Retinal pigment epithelial cell (primary cell): ENCODE measurements around the gene ANXA9.

Experiments used
- DNase-seq: peaks from one replicate; pipeline ENCODE4 v3.0.0-alpha.2; 2010; ENCODE audit warnings: low read depth
- H3K4me3 ChIP-seq: 2 replicates; pipeline ENCODE4 v1.5.1; 2011; ENCODE audit warnings: mild to moderate bottlenecking, low read length, control low read depth, moderate library complexity
- TF ChIP-seq, protein P1 (sequence below): conservative IDR thresholded peaks from 2 replicates; pipeline ENCODE4 v1.5.1; 2011; ENCODE audit warnings: low read depth, low read length, control low read depth, inconsistent platforms

Gene ANXA9

GRCh38 chr1:150963321-150964163 lies 18.6 kb upstream of the ANXA9 start:
- no peak overlapping the region for H3K4me3 ChIP-seq
- TF ChIP-seq, protein P1, sequence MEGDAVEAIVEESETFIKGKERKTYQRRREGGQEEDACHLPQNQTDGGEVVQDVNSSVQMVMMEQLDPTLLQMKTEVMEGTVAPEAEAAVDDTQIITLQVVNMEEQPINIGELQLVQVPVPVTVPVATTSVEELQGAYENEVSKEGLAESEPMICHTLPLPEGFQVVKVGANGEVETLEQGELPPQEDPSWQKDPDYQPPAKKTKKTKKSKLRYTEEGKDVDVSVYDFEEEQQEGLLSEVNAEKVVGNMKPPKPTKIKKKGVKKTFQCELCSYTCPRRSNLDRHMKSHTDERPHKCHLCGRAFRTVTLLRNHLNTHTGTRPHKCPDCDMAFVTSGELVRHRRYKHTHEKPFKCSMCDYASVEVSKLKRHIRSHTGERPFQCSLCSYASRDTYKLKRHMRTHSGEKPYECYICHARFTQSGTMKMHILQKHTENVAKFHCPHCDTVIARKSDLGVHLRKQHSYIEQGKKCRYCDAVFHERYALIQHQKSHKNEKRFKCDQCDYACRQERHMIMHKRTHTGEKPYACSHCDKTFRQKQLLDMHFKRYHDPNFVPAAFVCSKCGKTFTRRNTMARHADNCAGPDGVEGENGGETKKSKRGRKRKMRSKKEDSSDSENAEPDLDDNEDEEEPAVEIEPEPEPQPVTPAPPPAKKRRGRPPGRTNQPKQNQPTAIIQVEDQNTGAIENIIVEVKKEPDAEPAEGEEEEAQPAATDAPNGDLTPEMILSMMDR, result no peak

GRCh38 chr1:150964164-150964489 lies 18.0 kb upstream of the ANXA9 start:
- DNase-seq, result no peak
- TF ChIP-seq, protein P1, result no peak
- H3K4me3 ChIP-seq, result no peak overlapping the region

More at GRCh38 chr1:150963321-150964163, 18.6 kb upstream of the ANXA9 start:
- DNase-seq, result no peak

GRCh38 chr1:150965605-150966004 lies 16.5 kb upstream of the ANXA9 start:
- H3K4me3 ChIP-seq, result no peak overlapping the region
- DNase-seq, result no peak
- TF ChIP-seq, protein P1, result no peak

DNA sequence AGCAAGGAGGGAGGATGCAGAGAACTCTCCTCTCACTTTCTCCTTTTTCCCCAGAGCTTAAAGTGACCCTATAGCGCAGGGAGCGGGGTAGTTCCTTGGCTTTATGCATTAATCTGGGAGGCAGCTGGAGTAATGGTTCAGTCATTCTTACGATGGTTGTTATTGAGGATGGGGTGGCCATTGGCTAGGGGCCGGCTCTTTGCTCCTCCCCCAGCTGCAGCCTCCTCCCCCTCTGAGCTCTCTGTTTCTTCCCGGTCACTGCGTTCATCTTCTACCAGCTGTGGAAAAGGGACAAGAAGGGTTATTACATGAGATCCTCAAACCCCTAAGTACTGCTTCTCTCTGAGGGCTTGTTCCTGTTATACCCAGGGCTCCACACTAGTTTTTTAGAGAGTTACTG lies 16.1 kb upstream of the ANXA9 start:
- DNase-seq, result no peak
- H3K4me3 ChIP-seq, result no peak overlapping the region
- TF ChIP-seq, protein P1, result no peak

- DNase-seq, result no peak
- TF ChIP-seq, protein P1, result no peak
- H3K4me3 ChIP-seq, result no peak overlapping the region
These were observed 14.2 kb upstream of the ANXA9 start for GRCh38 chr1:150967936-150968335.

DNA sequence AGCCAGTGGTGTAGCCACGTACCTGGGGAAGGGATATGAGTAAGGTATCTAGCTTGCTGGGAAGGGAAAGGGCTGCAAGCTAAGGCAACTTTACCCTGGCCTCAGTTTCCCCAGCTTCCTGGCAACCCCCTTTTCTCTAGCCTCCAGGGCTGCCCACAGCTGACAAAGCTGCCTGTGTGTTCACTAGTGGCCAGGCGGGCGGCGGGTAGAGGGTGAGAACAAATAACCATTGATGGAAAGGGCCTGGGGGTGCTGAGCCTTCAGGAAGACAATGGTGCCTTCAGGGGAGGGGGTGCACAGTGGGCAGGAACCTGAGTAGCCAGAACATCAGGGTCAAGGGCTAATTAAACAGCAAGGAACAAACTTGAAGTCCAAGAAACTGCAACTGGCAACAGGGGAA lies 13.6 kb upstream of the ANXA9 start:
- TF ChIP-seq, protein P1, result no peak
- no peak overlapping the region for H3K4me3 ChIP-seq
- no peak for DNase-seq

- DNase-seq, result no peak
- TF ChIP-seq, protein P1, result no peak
- no peak overlapping the region for H3K4me3 ChIP-seq
These were observed 12.5 kb upstream of the ANXA9 start for GRCh38 chr1:150969626-150970025.
